GM18519 (cell line): ENCODE data around the gene ADGRF5.

ENCODE experiments used
- ATAC-seq: cut with Tn5 transposase; IDR thresholded peaks from one replicate; pipeline ENCODE4 v1.9.1; 2021; ENCODE audit warnings: mild to moderate bottlenecking, moderate library complexity; ENCODE audit not compliant: unreplicated experiment, low FRiP score

ADGRF5 gene, protein sequence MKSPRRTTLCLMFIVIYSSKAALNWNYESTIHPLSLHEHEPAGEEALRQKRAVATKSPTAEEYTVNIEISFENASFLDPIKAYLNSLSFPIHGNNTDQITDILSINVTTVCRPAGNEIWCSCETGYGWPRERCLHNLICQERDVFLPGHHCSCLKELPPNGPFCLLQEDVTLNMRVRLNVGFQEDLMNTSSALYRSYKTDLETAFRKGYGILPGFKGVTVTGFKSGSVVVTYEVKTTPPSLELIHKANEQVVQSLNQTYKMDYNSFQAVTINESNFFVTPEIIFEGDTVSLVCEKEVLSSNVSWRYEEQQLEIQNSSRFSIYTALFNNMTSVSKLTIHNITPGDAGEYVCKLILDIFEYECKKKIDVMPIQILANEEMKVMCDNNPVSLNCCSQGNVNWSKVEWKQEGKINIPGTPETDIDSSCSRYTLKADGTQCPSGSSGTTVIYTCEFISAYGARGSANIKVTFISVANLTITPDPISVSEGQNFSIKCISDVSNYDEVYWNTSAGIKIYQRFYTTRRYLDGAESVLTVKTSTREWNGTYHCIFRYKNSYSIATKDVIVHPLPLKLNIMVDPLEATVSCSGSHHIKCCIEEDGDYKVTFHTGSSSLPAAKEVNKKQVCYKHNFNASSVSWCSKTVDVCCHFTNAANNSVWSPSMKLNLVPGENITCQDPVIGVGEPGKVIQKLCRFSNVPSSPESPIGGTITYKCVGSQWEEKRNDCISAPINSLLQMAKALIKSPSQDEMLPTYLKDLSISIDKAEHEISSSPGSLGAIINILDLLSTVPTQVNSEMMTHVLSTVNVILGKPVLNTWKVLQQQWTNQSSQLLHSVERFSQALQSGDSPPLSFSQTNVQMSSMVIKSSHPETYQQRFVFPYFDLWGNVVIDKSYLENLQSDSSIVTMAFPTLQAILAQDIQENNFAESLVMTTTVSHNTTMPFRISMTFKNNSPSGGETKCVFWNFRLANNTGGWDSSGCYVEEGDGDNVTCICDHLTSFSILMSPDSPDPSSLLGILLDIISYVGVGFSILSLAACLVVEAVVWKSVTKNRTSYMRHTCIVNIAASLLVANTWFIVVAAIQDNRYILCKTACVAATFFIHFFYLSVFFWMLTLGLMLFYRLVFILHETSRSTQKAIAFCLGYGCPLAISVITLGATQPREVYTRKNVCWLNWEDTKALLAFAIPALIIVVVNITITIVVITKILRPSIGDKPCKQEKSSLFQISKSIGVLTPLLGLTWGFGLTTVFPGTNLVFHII (N-terminal part only)

DNA sequence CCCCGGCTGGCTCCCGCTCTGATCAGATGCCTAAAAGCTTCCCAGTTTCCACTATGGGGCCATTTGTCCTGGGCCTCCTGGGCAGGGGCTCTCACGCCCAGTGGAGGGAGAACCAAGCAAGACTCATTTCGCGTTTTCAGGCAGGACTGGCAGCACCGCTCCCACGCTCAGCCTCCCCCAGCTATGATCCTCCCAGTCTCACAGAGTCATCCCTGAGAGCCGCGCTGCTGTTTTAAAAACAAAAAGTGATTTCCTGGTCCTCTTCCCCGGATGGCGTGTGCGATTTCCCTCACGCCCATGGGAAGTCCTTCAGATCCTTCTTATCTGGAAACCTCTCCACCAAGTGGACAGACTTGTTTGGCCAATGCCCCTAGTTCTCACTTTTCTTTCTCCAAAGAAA is at the start of gene ADGRF5:
ADGRF5 (minus strand) TSS at position 208 of the 400 bp plus-strand sequence. CDS start 15,176 bp downstream, outside the sequence.
- no peak for ATAC-seq

DNA sequence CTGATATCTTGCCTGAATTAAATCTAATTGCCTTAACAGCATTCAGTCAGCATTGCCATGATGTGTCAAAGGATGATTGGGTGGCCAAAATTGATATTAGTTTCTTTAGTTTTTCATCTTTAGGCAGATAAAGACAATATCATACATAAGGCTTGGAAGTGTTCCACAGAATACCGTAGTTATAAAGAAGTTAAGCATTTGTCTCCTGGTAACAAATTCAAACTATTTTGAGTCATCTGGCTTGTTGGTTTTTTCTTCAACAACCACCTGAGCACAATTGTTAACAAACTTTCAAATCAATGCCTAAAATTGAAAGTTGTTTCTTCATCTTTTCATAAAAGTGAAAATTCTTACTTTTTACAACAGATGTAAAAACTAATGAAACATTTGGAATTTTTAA is 47.5 kb upstream of the ADGRF5 start:
- no peak for ATAC-seq

DNA sequence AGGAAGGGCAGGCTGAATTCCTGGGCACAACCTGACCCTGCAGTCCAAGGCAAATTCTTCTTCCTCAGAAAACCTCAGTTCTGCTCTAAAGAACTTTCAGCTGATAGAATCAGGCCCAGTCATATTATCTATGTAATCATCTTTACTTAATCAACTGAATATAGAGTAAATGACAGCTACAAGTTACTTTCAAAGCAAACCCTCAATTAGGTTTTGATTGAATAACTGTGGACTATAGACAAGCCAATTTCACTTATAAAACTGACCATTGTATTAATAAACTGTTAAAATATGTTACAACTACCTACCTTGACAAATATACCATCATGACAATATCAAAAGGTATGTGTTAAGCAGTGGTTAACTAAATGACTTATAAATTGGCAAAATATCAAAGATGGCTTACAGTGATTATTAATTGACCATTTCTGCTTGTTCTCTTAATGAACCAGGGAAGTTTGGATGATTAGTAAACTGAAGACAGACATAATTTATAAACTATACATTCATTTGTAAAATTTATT is 46.1 kb upstream of the ADGRF5 start:
- no peak for ATAC-seq

DNA sequence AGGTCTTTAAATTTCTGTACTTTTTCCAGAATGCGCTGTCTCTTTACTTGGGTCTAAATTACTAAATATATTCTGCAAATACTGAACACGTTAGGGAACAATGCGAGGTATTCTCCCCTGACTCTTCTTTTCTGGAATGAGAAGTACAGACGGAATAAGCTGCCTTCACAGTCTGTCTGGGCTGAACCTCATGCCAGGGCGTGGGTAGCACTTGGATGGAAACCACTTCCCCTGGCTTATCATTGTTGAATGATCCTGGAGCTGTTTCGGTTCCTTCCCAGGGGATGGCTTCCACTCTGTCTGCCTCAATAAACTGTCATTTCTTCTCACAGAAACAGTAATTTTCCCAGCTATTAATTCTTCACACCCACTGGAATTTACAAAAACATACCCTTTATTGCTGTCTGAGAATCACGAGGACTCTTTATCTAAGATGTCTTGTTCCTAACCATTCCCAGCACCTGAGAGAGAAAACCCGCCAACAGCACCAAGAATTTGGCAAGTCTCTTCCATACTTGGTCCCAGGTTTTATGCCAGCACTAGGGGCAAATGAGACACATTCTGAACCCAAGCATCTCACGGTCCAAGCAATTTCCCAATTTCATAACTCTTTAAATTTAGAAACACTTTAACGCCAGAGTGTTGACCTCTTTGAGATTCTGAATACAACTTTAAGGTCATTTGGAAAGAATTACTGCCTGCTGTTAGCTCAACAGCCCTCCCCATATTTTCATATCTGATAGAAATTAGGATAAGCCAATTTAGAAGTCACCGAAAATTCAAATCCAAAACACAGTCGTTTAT is 43.2 kb upstream of the ADGRF5 start:
- no peak for ATAC-seq

DNA sequence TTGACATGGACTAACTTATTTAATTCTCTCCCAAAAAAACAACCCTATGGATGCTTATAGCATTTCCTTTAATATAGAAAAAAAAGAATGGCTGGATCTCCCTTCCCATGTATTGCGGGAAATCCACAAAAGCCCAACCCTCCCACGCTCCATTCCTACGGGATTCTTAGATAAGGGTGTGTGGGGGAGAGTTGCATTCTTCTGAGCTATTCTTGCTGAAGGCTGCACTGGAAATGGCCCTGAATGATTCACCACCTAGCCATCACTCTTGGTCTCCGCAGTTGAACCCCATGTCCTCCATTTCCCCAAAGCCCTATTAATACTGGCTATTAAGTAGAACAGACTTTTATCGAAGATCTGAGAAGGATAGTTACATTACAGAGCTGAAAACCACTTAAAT is 41.9 kb upstream of the ADGRF5 start:
- no peak for ATAC-seq

DNA sequence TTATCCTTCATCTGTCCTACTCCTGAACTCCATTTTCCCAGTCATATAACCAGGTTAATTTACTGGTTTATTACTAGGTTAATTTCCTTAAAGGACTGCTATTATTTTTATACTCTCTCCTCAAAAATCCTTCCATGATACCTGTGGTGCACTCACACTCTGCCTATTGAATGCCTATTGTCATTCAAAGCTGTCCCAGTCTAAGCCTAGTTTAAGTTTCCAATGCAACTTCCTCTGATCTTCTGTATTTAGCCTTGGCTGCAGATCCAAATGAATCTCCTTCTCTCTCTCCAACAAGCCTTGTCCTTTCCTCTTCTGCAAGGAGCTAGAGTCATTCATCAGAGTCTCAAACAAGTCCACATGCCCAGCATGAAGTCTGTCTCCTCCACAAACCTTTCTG is 41.3 kb upstream of the ADGRF5 start:
- ATAC-seq: no peak

DNA sequence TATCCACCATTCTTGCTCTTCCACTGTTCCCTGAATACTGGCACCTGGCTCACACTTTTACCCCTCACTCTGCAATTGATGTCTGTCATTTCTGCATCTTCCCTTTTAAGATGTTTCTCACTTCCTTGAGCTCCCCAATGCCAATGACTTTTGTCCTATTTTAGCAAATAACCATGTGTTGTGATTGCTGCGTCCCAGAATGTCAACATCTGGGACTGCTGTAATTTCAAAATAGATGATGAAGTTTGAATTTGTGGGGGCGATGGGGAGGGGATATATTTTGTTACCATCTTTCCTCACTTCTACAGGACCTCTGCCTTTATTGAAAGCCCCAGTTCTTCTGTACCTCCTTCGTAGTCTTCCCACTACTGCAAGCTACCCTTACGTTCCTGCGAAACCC is 40.0 kb upstream of the ADGRF5 start:
- no peak for ATAC-seq

DNA sequence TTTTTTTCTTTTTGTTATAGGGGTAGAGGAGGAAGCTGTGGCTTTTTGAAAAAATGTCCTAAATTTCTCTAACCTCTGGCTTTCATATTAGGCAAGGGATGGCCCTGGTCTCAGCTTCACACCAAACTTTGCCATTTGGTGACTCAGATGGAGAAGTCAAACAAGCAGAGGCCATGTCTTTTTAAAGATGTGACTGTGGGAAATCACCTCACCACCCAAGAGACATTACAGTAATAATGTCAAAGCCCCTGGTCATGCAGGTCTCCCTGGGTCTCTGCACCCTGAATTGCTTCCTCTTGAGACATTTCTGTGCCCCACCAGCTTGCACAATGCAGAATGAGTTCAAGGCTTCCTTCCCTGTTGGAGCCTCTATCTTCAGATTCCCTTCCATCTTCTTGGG is 39.5 kb upstream of the ADGRF5 start:
- no peak for ATAC-seq

DNA sequence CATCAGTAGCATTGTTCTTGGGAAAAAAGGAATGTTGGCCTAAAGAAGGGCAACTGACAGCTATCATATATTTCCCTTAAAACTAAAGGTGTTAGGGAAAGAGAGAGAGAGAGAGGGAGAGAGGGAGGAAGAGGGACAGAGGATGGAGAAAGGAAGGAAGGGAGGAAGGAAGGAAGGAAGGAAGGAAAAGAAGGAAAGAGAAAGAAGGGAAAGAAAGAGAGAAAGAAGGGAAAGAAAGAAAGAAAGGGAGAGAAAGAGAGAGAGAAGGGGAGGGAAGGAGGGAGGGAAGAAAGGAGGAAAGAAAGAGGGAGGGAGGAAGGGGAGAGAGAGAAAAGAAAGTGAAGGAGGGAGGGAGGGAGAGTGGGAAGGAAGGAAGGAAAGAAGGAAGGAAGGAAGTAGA is 37.7 kb upstream of the ADGRF5 start:
- ATAC-seq: no peak

DNA sequence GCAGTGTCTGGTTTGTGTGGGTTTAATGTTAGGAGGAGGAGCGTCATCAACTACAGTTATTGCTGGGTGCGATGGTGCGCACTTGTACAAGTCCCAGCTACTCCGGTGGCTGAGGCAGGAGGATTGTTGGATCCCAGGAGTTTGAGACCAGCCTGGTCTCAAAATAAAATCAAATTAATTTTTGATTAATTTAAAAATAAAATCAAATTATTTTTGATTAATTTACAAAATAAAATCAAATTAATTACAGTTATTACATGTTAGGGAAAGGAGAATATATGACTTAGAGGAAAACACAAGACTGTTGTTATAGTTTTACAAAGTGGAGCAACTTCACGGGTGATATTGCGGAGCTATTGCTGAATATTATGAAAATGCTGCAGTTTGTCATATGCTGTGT is 34.7 kb upstream of the ADGRF5 start:
- no peak for ATAC-seq

DNA sequence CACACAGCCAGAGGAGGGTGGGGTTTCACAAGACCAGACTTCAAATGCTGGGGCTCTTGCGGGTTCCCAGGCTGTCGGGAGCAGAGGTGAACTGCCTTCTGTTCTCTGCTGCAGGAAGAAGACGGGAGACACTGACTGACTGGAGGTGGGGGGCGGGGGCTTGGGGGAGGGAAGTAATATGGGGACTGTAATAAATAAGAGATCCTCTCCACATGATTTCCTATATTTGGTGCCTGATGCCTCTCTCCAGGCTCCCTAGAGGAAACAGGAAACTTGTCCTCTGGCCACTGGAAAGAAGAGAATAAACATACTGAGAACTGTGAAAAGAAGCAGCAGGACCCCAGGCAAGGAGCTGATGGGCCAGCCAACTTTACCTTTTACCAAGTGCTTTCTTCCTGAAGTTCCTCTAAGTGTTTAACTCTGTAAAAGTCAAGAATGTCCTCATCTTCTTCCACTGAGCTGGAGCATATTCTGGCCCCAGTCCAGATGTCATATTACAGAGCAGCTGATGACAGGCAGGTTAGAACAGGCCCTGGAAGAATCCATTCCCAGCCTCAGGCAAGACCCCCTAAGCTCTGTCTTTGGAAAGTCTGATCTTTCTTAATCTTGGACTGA is 33.2 kb upstream of the ADGRF5 start:
- no peak for ATAC-seq

DNA sequence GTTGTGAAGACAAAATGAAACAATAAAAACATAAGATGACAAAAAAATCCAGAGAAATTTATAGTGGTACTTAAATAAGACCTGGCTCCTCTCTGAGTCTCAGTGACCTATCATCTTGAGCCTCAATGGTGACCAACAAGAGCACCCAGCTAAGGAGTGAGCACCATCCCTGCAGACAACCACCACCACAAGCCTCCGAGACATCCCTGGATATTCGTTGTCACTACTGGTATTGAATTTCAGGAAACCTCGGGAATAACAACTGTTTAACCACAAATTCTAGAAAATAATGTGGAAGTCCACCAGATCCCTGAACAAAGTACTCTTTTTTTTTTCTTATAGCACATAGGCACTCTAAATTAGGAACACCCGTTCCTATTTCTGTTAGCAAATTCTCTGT is 32.2 kb upstream of the ADGRF5 start:
- ATAC-seq: no peak

DNA sequence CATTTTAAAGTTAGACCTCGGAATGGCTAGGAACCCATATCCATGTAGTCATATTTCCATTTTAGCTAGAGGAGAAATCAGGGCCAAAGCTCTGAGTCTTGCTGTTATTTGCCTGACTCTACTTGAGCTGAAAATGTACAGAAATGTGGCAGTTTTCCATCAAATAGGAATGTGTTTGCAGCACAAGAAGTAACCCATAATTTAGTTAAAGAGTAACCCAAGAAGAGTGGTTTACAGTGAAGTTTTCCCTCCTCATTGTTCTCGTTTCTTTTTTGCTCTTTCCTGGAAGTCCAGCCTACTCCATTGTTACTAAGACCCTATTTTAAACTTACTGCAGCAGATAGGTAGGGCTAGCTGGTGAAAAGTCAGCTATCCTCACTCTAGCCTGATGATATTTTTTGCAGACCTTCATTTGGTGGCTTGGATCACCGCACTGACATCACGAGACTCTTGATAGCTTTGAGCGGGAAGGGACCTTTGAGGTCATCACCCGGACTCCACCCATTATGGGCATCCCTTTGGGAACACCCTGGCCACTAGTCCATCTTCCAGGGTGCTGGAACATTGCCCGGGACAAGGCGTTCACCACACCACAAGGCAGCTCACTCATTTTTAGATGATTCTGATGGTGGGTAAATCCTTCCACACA is 28.0 kb upstream of the ADGRF5 start:
- ATAC-seq: no peak

DNA sequence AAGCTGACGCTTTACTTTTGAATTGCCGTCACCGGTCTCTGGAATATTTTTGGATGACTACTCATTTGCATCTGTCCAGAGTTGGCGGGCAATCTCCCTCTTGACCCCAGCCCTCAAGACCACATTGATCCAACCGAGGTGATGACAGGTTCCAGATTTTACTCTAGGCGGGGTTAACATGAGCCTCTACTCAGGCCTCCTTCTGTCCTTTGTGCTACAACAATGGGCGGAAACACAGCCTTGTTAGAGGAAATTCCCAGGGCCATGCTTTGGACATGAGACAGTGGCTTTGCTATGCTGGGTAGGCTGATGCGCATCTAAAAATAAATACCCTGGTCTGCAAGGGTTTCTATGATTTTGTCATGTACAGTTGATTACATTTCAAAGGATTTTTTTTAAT is 27.0 kb upstream of the ADGRF5 start:
- no peak for ATAC-seq

DNA sequence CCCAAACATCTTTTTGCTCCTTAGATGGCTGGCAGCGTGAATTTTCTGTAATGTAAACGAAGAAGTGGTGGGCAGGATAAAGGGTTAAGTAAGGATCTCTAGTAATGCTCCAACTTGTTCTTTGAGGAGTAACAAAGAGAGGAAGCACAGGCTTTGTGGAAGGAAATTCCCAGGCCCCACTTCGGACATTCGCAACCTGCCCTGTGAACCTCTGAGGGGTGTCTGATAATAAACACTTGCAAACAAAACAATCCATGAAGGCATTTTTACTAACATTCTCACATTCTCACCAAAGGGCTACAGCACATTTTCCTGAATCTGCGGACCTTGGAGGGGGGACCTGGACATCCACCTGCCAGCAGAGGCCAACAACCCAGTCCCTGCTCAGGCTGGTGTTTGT is 25.8 kb upstream of the ADGRF5 start:
- no peak for ATAC-seq

DNA sequence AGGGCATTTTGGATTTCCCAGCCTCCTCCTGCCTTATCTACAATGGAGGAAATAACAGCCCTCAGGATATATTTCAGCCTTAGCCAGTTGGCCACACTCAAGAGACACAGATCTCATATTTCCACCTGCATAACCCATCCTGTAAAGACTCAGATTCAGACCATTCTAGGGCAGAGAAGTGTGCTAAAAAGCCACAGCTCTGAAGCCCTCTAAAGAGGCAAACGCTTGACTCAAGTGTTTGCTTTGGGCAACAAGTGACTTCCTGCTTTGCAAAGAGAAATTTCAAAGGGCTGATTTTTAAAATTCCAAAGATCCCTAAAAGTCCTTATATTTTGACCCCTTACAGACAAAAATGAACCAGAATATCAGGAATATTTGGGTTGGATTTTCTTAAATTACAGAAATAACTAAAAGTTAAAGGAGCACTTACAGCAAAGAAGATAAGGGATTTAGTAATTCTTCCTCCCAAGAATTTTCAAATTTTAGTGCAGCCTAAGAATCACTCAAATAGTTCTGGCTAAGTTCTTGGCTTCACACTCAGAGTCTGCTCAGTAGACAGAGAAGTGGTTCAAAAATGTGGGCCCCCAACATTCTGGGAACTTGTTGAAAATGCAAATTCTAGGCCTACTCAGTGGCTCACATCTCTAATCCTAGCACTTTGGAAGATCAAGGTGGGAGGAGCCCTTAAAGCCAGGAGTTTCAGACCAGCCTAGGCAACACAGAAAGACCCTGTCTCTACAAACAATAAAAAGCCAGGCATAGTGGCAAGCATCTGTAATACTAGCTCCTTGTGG is 18.9 kb upstream of the ADGRF5 start:
- ATAC-seq: no peak

DNA sequence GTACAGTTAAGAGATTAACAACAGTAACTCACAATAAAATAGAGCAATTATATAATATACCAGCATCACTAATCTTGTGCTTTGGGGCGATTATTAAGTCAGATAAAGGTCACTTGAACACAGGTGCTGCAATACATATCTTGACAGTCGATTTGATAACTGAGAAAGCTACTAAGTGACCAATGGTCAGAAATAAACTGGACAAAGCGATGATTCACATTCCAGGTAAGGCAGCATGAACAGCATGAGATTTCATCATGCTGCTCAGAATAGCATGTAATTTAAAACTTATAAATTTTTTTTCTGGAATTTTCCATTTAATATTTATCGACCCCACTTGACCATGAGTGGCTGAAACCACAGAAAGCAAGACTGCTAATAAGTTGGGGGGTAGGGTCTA is 15.9 kb upstream of the ADGRF5 start:
- ATAC-seq: no peak

DNA sequence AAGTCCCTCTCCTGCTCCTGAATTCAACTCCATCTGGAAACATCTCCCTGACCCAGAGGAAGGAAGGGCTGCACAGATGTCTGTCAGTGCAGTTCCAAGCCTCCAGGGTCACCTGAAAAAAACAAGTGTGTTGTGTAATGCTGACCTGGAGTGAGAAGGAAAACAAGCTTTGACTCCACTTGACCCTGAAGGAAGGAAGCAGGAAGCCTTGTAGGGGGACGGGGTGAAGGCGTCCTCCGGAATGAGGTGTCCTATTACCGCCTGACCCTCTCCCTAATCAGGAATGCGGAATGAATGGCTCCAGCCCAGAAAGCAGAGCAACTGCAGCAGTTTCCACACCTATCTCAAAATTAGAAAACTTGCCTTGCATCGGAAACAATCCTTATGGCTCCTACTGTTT is 13.9 kb upstream of the ADGRF5 start:
- no peak for ATAC-seq
